Neural cell (in vitro differentiated cells): ENCODE data around the gene PRKAB2. TPM values are rescaled to one million over a fixed set of nuclear protein-coding genes. Genes with fewer than 3 reads are reported as not detected.

Experiments
- H2AFZ ChIP-seq: fragments of 200-600, 300-800 bp; sonication (generic), shearing (Covaris generic); 2 replicates; pipeline ENCODE4 v1.6.0; 2014; ENCODE audit warnings: low read depth, mild to moderate bottlenecking, antibody characterized with exemption, low read length, moderate library complexity
- H3F3A ChIP-seq: fragments of 200-600 bp; shearing (Covaris generic); 2 replicates; pipeline ENCODE4 v1.6.1; 2016; ENCODE audit warnings: mild to moderate bottlenecking, moderate library complexity, mixed read lengths, antibody characterized with exemption, low read length; ENCODE audit not compliant: insufficient read depth, poor library complexity, severe bottlenecking
- H3K27ac ChIP-seq: fragments of 200-600, 300-800 bp; sonication (generic), shearing (Covaris generic); 2 replicates; pipeline ENCODE4 v1.5.1; 2014; ENCODE audit warnings: mild to moderate bottlenecking, low read length, moderate library complexity
- H3K27me3 ChIP-seq: fragments of 300-800, 200-600 bp; sonication (generic), shearing (Covaris generic); 2 replicates; pipeline ENCODE4 v1.6.0; 2014; ENCODE audit warnings: mild to moderate bottlenecking, low read depth, low read length, moderate library complexity; ENCODE audit not compliant: insufficient read depth
- H3K36me3 ChIP-seq: fragments of 300-800, 200-600 bp; sonication (generic), shearing (Covaris generic); 2 replicates; pipeline ENCODE4 v1.5.1; 2014; ENCODE audit warnings: mild to moderate bottlenecking, antibody characterized with exemption, low read length, moderate library complexity; ENCODE audit not compliant: insufficient read depth
- H3K4me2 ChIP-seq: fragments of 300-800, 200-600 bp; sonication (generic), shearing (Covaris generic); 2 replicates; pipeline ENCODE4 v1.6.0; 2014; ENCODE audit warnings: mild to moderate bottlenecking, low read length
- H3K4me3 ChIP-seq: fragments of 300-800, 200-600 bp; sonication (generic), shearing (Covaris generic); 2 replicates; pipeline ENCODE4 v1.5.1; 2014; ENCODE audit warnings: mild to moderate bottlenecking, low read length, moderate library complexity
- H3K79me2 ChIP-seq: fragments of 200-600 bp; shearing (Covaris generic); replicated peaks from 2 replicates; pipeline ENCODE4 v1.6.0; 2014; ENCODE audit warnings: mild to moderate bottlenecking, low read length, moderate library complexity; ENCODE audit not compliant: insufficient read depth
- H3K9ac ChIP-seq: fragments of 300-800, 200-600 bp; sonication (generic), shearing (Covaris generic); 2 replicates; pipeline ENCODE4 v1.6.1; 2016; ENCODE audit warnings: mild to moderate bottlenecking, low read length, mixed read lengths
- H3K9me2 ChIP-seq: fragments of 200-600 bp; shearing (Covaris generic); 2 replicates; pipeline ENCODE4 v1.6.1; 2016; ENCODE audit warnings: mild to moderate bottlenecking, low read length, mixed read lengths; ENCODE audit not compliant: insufficient read depth
- H3K9me3 ChIP-seq: fragments of 200-600, 300-800 bp; sonication (generic), shearing (Covaris generic); 2 replicates; pipeline ENCODE4 v1.6.1; 2016; ENCODE audit warnings: mild to moderate bottlenecking, mixed run types, low read length, moderate library complexity, mixed read lengths
- H4K20me1 ChIP-seq: fragments of 200-600 bp; shearing (Covaris generic); 2 replicates; pipeline ENCODE4 v1.6.1; 2016; ENCODE audit warnings: mild to moderate bottlenecking, mixed run types; ENCODE audit not compliant: insufficient read depth
- EP300 ChIP-seq: fragments of 450-650 bp; conservative IDR thresholded peaks from 2 replicates; pipeline ENCODE4 v1.6.1; 2014; ENCODE audit warnings: antibody characterized with exemption, mild to moderate bottlenecking, moderate library complexity; ENCODE audit not compliant: poor library complexity, severe bottlenecking
- EZH2 ChIP-seq: fragments of 200-600, 300-800 bp; shearing (Covaris generic), sonication (generic); IDR thresholded peaks from 2 replicates; pipeline ENCODE4 v1.6.1; 2014; ENCODE audit warnings: antibody characterized with exemption, low read length, borderline replicate concordance, mild to moderate bottlenecking; ENCODE audit not compliant: insufficient read depth, poor library complexity, severe bottlenecking
- MXI1 ChIP-seq: fragments of 450-650 bp; conservative IDR thresholded peaks from 2 replicates; pipeline ENCODE4 v1.6.1; 2014; ENCODE audit warnings: antibody characterized with exemption, mild to moderate bottlenecking; ENCODE audit not compliant: poor library complexity, severe bottlenecking
- POLR2AphosphoS5 ChIP-seq: IDR thresholded peaks from 2 replicates; pipeline ENCODE4 v1.6.1; 2012
- RAD21 ChIP-seq: fragments of 450-650 bp; conservative IDR thresholded peaks from 2 replicates; pipeline ENCODE4 v1.6.1; 2014; ENCODE audit warnings: antibody characterized with exemption, mild to moderate bottlenecking, moderate library complexity
- SMC3 ChIP-seq: fragments of 450-650 bp; conservative IDR thresholded peaks from 2 replicates; pipeline ENCODE4 v1.6.1; 2014; ENCODE audit warnings: antibody characterized with exemption, mild to moderate bottlenecking, moderate library complexity; ENCODE audit not compliant: poor library complexity
- TAF1 ChIP-seq: IDR thresholded peaks from 2 replicates; pipeline ENCODE4 v1.6.1; 2012; ENCODE audit warnings: low read depth
- polyA plus RNA-seq: library from polyadenylated mRNA; depleted of rRNA; stranded (reverse); fragments of >200 nt; gene quantifications from 2 replicates; pipeline ENCODE4 v1.2.3, GENCODE V29; 2014
- TF ChIP-seq, protein P1 (sequence below): IDR thresholded peaks from 2 replicates; pipeline ENCODE4 v1.6.1; 2012; ENCODE audit warnings: borderline replicate concordance
- TF ChIP-seq, protein P2 (sequence below): fragments of 450-650 bp; IDR thresholded peaks from 2 replicates; pipeline ENCODE4 v1.5.1; 2014; ENCODE audit warnings: antibody characterized with exemption, mild to moderate bottlenecking, moderate library complexity; ENCODE audit not compliant: poor library complexity, severe bottlenecking

Gene PRKAB2
- polyA plus RNA-seq, 1 donor from 2014 or later: 39.9 TPM

DNA sequence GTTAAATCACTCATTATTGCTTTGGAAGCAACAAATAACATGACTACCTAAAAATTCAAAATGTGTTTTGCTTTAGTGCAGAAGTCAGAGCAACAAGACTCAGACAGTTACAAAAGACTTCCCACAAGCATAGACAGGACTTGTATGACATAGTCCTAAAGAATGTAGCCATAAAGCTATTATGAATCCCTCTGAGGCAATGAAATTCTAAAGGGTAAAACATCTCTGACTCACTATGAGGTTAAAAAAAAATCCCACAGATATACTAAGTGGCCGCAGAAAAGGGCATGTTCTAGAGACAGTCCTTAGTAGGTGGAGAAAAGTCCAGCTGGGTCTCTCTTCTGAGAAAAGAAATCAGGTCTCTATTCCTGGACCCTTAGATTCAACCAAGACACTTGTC is 4.9 kb downstream of the PRKAB2 start:
- H3K79me2 ChIP-seq: peaks cover 11% of the 10 kb centered on the region
- H3K36me3 ChIP-seq: no peaks in the 10 kb centered on the region
- no peak overlapping the region for H2AFZ ChIP-seq
- H3F3A ChIP-seq: no peaks in the 10 kb centered on the region
- H3K27ac ChIP-seq: no peak overlapping the region
- H3K9me2 ChIP-seq: no peaks in the 10 kb centered on the region
- H3K9ac ChIP-seq: no peak overlapping the region
- H3K9me3 ChIP-seq: no peaks in the 10 kb centered on the region
- no peak overlapping the region for H3K4me2 ChIP-seq
- H3K27me3 ChIP-seq: no peaks in the 10 kb centered on the region
- TF ChIP-seq MXI1 (no peak), SMC3 (no peak), RAD21 (no peak), EP300 (no peak), EZH2 (no peak), POLR2AphosphoS5 (no peak), TAF1 (no peak)
- TF ChIP-seq, protein P1, sequence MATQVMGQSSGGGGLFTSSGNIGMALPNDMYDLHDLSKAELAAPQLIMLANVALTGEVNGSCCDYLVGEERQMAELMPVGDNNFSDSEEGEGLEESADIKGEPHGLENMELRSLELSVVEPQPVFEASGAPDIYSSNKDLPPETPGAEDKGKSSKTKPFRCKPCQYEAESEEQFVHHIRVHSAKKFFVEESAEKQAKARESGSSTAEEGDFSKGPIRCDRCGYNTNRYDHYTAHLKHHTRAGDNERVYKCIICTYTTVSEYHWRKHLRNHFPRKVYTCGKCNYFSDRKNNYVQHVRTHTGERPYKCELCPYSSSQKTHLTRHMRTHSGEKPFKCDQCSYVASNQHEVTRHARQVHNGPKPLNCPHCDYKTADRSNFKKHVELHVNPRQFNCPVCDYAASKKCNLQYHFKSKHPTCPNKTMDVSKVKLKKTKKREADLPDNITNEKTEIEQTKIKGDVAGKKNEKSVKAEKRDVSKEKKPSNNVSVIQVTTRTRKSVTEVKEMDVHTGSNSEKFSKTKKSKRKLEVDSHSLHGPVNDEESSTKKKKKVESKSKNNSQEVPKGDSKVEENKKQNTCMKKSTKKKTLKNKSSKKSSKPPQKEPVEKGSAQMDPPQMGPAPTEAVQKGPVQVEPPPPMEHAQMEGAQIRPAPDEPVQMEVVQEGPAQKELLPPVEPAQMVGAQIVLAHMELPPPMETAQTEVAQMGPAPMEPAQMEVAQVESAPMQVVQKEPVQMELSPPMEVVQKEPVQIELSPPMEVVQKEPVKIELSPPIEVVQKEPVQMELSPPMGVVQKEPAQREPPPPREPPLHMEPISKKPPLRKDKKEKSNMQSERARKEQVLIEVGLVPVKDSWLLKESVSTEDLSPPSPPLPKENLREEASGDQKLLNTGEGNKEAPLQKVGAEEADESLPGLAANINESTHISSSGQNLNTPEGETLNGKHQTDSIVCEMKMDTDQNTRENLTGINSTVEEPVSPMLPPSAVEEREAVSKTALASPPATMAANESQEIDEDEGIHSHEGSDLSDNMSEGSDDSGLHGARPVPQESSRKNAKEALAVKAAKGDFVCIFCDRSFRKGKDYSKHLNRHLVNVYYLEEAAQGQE: no peak
- TF ChIP-seq, protein P2, sequence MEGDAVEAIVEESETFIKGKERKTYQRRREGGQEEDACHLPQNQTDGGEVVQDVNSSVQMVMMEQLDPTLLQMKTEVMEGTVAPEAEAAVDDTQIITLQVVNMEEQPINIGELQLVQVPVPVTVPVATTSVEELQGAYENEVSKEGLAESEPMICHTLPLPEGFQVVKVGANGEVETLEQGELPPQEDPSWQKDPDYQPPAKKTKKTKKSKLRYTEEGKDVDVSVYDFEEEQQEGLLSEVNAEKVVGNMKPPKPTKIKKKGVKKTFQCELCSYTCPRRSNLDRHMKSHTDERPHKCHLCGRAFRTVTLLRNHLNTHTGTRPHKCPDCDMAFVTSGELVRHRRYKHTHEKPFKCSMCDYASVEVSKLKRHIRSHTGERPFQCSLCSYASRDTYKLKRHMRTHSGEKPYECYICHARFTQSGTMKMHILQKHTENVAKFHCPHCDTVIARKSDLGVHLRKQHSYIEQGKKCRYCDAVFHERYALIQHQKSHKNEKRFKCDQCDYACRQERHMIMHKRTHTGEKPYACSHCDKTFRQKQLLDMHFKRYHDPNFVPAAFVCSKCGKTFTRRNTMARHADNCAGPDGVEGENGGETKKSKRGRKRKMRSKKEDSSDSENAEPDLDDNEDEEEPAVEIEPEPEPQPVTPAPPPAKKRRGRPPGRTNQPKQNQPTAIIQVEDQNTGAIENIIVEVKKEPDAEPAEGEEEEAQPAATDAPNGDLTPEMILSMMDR: no peak
- H4K20me1 ChIP-seq: no peaks in the 10 kb centered on the region
- no peak overlapping the region for H3K4me3 ChIP-seq

DNA sequence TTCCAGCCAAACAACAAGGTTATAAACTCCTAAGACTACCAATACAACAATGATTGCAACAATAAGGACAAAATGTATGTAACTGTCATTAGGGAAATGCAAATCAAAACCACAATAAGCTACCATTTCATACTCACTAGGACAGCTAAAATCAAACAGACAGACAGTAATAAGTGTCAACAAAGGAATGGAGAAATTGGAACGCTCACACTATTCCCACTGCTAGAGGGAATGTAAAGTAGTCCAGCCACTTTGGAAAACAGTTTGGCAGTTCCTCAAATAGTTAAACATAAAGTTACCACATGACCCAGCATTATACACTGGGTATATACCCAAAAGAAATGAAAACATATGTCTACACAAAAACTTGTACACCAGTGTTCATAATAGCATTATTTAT is 9.3 kb downstream of the PRKAB2 start:
- no peak overlapping the region for H3K27ac ChIP-seq
- no peak overlapping the region for H3K9ac ChIP-seq
- no peaks in the 10 kb centered on the region for H3K9me2 ChIP-seq
- peaks cover 7% of the 10 kb centered on the region for H3K36me3 ChIP-seq
- no peak overlapping the region for H3K4me2 ChIP-seq
- TF ChIP-seq, protein P2: no peak
- TF ChIP-seq MXI1: no peak
- no peak for TF ChIP-seq POLR2AphosphoS5
- TF ChIP-seq, protein P1: no peak
- TF ChIP-seq EP300: no peak
- no peak for TF ChIP-seq TAF1
- no peak for TF ChIP-seq SMC3
- TF ChIP-seq RAD21: no peak
- no peak for TF ChIP-seq EZH2
- no peak overlapping the region for H3K4me3 ChIP-seq
- no peaks in the 10 kb centered on the region for H3K9me3 ChIP-seq
- H2AFZ ChIP-seq: no peak overlapping the region
- no peaks in the 10 kb centered on the region for H3K27me3 ChIP-seq
- H3F3A ChIP-seq: no peaks in the 10 kb centered on the region
- H4K20me1 ChIP-seq: no peaks in the 10 kb centered on the region
- peaks cover 7% of the 10 kb centered on the region for H3K79me2 ChIP-seq
